Measurements from ENCODE around the gene MTCH2. TPM values are rescaled to one million over a fixed set of nuclear protein-coding genes. Genes with fewer than 3 reads are reported as not detected.

The MTCH2 gene
- total RNA-seq, 2 experiments from 2014 or later, result 11.8 to 12.7 TPM

GRCh38 chr11:47661245-47661644 is 18.9 kb upstream of the MTCH2 start:
- CTCF ChIA-PET, result no interaction called here
- Histone ChIP-seq H3K9me3 (ENCODE audit: control insufficient read depth in 1 of 2, insufficient read depth in 1 of 2, low read length in 2 of 2) (no peaks in the 10 kb centered on the region), H3K27ac (ENCODE audit: low read depth in 1 of 2, low read length in 2 of 2) (no peak overlapping the region), H3K27me3 (ENCODE audit: control insufficient read depth in 1 of 2, insufficient read depth in 2 of 2, low read length in 2 of 2) (no peaks in the 10 kb centered on the region), H3K36me3 (ENCODE audit: insufficient read depth, low read length) (no peaks in the 10 kb centered on the region), H3K4me3 (ENCODE audit: low read length) (no peak overlapping the region), H3K4me1 (ENCODE audit: insufficient read depth, low read length) (no peaks in the 10 kb centered on the region)
- no peaks in the 10 kb centered on the region for H3K4me1 Mint-ChIP-seq (ENCODE audit: low read depth)
- no peaks in the 10 kb centered on the region for H3K27me3 Mint-ChIP-seq
- POLR2A ChIA-PET, result no interaction called here
- no peaks in the 10 kb centered on the region for H3K9me3 Mint-ChIP-seq
- H3K4me3 Mint-ChIP-seq, result no peak overlapping the region
- intact Hi-C loops (cut with DNase I, micrococcal nuclease), result no loop called here
- TF ChIP-seq CTCF (IDR thresholded peaks at IDR 0.05), result no peak
- H3K36me3 Mint-ChIP-seq (ENCODE audit: low read depth), result no peaks in the 10 kb centered on the region
- ATAC-seq (ENCODE audit: poor library complexity) (no peak), DNase-seq (no peak)
- no peak overlapping the region for H3K27ac Mint-ChIP-seq

- Mint-ChIP-seq H3K36me3 (ENCODE audit: low read depth) (no peaks in the 10 kb centered on the region), H3K9me3 (no peaks in the 10 kb centered on the region), H3K4me3 (no peak overlapping the region), H3K27ac (no peak overlapping the region), H3K4me1 (ENCODE audit: low read depth) (no peaks in the 10 kb centered on the region), H3K27me3 (no peaks in the 10 kb centered on the region)
- intact Hi-C loops (cut with DNase I, micrococcal nuclease), result no loop called here
- ATAC-seq (ENCODE audit: poor library complexity), result no peak
- Histone ChIP-seq H3K9me3 (ENCODE audit: control insufficient read depth in 1 of 2, insufficient read depth in 1 of 2, low read length in 2 of 2) (no peaks in the 10 kb centered on the region), H3K4me1 (ENCODE audit: insufficient read depth, low read length) (no peaks in the 10 kb centered on the region), H3K27ac (ENCODE audit: low read depth in 1 of 2, low read length in 2 of 2) (no peak overlapping the region), H3K36me3 (ENCODE audit: insufficient read depth, low read length) (no peaks in the 10 kb centered on the region), H3K27me3 (ENCODE audit: control insufficient read depth in 1 of 2, insufficient read depth in 2 of 2, low read length in 2 of 2) (no peaks in the 10 kb centered on the region), H3K4me3 (ENCODE audit: low read length) (no peak overlapping the region)
- CTCF ChIA-PET, result no interaction called here
- POLR2A ChIA-PET, result no interaction called here
- no peak for TF ChIP-seq CTCF (IDR thresholded peaks at IDR 0.05)
- no peak for DNase-seq
Observed at GRCh38 chr11:47659276-47659675, 16.9 kb upstream of the MTCH2 start.

- intact Hi-C loops (cut with DNase I, micrococcal nuclease), result no loop called here
- no peak for DNase-seq
- ChIA-PET CTCF (no interaction called here), POLR2A (no interaction called here)
- H3K27me3 ChIP-seq (ENCODE audit: control insufficient read depth in 1 of 2, insufficient read depth in 2 of 2, low read length in 2 of 2), result no peaks in the 10 kb centered on the region
- TF ChIP-seq CTCF (IDR thresholded peaks at IDR 0.05), result no peak
- no peak overlapping the region for H3K27ac ChIP-seq (ENCODE audit: low read depth in 1 of 2, low read length in 2 of 2)
- no peak overlapping the region for H3K27ac Mint-ChIP-seq
- no peaks in the 10 kb centered on the region for H3K36me3 Mint-ChIP-seq (ENCODE audit: low read depth)
- H3K4me1 Mint-ChIP-seq (ENCODE audit: low read depth), result no peaks in the 10 kb centered on the region
- ATAC-seq (ENCODE audit: poor library complexity), result no peak
- H3K4me3 ChIP-seq (ENCODE audit: low read length), result no peak overlapping the region
- no peaks in the 10 kb centered on the region for H3K27me3 Mint-ChIP-seq
- no peaks in the 10 kb centered on the region for H3K36me3 ChIP-seq (ENCODE audit: insufficient read depth, low read length)
- no peaks in the 10 kb centered on the region for H3K9me3 Mint-ChIP-seq
- H3K9me3 ChIP-seq (ENCODE audit: control insufficient read depth in 1 of 2, insufficient read depth in 1 of 2, low read length in 2 of 2), result peaks cover 5 to 7% of the 10 kb centered on the region in 2 experiments
- H3K4me3 Mint-ChIP-seq, result no peak overlapping the region
- H3K4me1 ChIP-seq (ENCODE audit: insufficient read depth, low read length), result no peaks in the 10 kb centered on the region
Observed at GRCh38 chr11:47656260-47656885, 14.0 kb upstream of the MTCH2 start.

All from CD4-positive, alpha-beta T cell (primary cell).